Measurements from ENCODE around the gene CARD8.
A peak's percentile ranks its signal among the peaks of the same experiment; 100 is the strongest.

Gene CARD8

GRCh38 chr19:48206397-48207093 is 49.2 kb downstream of the CARD8 start:
- no peak for DNase-seq (ENCODE audit: low spot score)

- DNase-seq (ENCODE audit: low spot score), result peak; percentile 90
These were observed 51.7 kb downstream of the CARD8 start for GRCh38 chr19:48203794-48204628.

GRCh38 chr19:48203222-48203793 is 52.4 kb downstream of the CARD8 start:
- no peak for DNase-seq (ENCODE audit: low spot score)

DNA sequence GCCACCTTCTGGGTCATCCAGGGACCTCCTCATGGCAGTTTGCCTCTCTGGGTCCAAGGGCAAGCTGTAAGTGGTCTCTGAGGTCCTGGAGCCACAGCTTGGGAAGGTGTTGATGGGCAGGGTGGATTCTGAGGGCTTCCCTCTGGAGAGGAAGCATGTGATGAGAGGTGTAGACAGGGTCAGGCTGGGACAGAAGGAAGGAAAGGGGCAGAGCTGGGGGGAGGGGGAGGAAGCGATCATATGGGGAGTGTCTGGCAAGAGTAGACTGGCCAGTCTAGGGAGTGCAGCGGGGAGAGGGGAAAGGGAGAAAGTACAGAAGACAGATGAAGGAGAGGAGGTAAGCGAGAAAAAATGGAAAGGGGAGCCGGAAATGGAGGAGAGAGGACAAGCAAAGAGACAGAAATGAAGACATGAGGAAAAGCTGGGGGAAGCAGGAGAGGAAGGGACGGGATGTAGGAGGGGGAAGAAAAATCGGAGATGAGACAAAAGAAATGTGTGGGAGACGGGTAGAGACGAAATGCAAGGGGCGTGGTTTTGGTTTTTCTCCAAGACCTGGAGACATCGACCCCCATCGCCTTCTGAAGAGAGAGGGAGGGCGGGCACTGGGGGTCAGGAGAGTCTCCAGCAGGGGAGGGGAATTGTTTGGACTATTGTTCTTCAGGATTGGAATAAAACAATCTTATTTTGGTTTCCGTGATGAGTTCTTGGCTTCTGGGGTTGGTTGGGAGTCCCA is 58.6 kb downstream of the CARD8 start:
- no peak for DNase-seq (ENCODE audit: low spot score)

DNA sequence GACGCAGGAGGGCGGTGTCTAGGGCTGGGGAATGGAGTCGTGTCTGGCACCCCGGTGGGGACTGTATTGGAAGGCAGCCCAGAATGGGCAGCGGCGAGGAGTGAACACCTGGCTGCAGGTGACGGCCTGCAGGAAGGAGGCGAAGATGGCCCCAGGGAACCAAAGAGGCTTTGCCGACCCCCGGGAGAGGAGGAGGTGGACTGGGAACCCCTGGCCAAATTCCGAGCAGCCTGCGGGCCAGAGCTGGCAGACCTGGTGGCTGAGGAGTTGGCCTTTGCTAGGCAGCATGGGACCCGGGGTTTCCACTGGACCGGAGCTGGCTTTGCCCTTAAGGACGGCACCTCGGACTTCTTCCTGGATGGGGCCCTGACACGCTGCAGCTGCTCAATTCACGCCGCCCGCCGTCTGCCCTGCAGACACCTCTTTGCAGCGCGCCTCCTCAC is 59.4 kb downstream of the CARD8 start:
- no peak for DNase-seq (ENCODE audit: low spot score)

DNA sequence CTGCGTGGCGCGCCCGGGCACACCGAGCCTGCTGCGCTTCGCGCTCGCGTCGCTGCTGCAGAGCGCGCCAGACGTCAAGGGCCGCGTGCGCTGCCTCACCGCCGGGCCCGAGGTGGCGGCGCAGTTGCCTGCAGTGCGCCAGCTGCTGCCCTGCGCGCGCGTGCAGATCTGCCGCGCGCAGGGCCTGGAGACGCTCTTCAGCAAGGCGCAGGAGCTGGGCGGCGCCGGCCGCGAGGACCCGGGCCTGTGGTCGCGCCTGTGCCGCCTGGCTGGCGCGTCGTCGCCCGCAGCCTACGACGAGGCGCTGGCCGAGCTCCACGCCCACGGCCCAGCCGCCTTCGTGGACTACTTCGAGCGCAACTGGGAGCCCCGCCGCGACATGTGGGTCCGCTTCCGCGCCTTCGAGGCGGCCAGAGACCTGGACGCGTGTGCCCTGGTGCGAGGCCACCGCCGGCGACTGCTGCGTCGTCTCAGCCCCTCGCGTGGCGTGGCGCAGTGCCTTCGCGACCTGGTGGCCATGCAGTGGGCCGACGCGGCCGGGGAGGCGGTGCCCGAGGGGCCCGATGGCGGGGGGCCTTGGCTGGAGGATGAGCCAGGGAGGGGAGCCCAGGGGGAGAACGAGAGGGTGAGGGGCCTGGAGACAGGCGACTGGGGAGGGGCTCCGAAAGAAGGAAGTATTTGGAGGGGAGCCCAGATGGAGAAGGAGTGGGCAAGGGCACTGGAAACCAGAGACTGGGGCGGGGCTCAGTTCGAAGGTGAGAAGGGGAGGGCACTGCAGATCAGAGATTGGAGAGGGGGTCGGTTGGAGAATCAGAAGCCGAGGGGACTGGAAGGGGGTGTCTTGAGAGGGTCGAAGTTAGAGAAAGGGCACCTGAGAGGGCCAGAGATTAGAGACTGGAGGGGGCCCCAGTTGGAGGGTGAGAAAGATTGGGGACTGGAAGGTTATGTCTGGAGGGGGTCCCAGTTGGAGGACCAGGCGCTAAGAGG is 60.6 kb downstream of the CARD8 start:
- DNase-seq (ENCODE audit: low spot score), result no peak

DNA sequence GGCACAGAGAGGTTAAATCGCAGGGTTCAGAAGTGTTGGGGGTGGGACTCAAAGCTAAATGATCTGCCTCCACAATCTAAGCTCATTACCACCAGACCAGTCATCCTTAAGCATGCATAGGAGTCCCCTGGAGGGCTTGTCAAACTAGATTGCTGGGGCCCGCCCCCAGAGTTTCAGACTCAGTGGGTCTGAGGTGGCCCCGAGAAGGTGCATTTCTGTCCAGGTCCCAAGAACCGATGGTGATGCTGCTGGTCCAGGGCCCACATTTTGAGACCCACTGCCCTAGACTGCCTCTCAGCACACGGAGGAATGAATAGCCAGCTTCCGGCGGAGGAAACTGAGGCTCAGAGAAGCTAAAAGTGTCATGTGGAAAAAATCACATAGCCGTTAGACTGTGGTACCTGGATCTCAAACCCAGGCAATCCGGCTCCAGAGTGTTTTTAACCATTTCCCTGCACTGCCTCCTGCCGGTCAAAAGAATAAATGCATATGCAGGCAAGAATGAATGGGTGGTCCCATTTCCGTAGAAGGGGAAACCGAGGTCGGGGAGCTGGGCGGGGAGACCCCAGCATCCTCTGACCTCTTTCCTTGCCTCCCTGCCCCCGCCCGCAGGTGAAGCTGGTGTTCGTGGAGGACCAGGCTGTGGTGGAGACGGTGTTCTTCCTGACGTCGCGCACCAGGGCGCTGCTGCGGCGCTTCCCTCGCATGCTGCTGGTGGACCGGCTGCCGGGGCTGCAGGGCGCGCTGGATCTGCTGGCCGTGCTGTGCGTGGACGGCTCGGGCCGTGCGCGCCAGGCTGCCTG is 61.5 kb downstream of the CARD8 start:
- DNase-seq (ENCODE audit: low spot score), result peak; percentile 61

DNA sequence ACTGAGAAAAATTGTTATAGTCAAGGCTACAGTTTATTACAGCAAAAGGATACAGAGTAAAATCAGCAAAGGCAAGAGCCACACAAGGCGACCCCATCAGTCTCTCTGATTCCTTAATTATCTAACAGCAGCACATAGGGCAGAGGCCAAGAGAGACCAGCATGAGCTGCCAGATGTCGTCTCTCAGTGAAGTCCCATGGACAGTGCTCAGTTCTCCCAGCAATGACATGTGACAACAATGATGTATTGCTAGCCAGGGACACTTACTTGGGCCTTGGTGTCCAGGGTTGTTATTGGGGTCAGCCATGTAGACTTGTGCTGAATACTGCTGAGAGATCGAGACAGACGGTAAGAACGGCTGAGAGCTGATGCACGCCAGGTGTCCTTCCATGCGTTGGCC is 63.0 kb downstream of the CARD8 start:
- DNase-seq (ENCODE audit: low spot score), result no peak

DNA sequence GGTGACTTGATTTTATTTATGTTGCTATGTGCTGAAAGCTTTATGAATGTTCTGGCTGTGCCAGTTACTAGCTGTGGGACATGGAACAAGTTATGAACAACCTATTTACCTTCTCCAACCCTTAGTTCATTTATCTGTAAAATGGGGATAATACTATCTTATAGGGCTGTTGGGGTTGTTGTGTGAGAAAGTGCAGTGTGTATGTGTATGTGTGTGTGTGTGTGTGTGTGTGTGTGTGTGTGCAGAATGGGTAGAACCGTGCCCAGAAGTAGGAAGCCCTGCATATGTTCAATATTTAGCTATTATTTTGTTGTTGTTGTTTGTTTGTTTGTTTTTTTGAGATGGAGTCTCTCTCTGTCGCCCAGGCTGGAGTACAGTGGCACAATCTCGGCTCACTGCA is 64.8 kb downstream of the CARD8 start:
- DNase-seq (ENCODE audit: low spot score), result no peak

DNA sequence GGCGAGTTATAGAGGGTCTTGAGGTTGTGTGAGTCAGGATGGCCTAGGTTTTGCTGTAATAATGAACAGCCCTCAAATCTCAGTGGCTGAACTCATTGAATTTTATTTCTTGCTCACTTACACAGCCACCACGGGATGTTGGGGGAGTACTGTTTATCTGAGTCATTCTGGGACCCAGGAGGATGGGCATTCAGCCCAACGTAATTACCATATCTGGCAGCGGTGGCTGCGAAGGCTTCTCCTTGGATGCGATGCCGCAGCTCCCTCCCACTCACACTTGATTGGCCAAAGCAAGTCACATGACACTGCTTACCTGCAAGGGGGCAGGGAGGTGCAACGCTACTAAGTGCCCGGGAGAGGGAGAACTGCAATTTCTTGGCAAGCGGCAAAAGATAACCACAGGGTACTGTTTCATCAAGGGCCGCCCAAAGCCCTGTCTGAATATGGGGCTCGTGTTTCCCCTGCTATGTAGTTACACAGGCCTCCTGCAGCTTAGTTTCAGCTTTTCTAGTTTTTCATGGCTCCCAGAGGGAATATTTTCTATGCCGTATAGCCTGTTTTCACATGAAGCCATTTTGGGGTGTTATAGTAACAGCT is 65.3 kb downstream of the CARD8 start:
- peak; percentile 55 for DNase-seq (ENCODE audit: low spot score)

GRCh38 chr19:48186541-48186991 is 69.1 kb downstream of the CARD8 start:
- no peak for DNase-seq (ENCODE audit: low spot score)

DNA sequence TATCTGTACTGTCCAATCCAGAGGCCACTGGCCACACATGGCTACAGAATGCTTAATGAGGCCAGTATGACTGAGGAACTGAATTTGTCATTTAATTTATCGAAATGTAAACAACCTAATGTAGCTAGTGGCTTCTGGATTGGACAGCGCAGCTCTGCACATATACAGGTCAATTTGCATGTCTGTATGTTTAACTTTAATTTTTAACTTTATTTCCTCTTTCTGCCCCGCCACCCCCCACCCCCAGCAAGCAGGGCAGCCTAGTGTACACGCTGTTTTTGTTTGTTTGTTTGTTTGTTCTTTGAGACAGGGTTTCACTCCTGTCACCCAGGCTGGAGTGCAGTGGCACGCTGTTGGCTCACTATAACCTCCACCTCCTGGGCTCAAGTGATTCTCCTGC is 69.7 kb downstream of the CARD8 start:
- no peak for DNase-seq (ENCODE audit: low spot score)

- no peak for DNase-seq (ENCODE audit: low spot score)
These were observed 72.4 kb downstream of the CARD8 start for GRCh38 chr19:48183356-48183755.

DNA sequence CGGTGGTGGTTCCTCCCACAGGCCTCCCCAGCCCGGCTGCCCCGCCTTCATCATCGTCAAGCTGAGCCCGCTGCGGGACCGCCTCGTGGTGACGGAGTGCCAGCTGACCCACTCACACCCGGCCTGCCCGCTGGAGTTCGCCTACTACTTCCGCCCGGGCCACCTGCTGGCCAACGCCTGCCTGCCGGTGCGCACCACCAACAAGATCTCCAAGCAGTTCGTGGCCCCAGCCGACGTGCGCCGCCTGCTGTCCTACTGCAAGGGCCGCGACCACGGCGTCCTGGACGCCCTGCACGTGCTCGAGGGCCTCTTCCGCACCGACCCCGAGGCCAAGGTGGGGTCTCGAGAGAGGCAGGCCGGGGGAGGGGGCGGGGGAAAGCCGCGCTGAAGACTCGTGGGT is 73.3 kb downstream of the CARD8 start:
- no peak for DNase-seq (ENCODE audit: low spot score)

GRCh38 chr19:48181505-48181904 is 74.2 kb downstream of the CARD8 start:
- no peak for DNase-seq (ENCODE audit: low spot score)

GRCh38 chr19:48176226-48176625 is 79.5 kb downstream of the CARD8 start:
- DNase-seq (ENCODE audit: low spot score), result no peak

DNA sequence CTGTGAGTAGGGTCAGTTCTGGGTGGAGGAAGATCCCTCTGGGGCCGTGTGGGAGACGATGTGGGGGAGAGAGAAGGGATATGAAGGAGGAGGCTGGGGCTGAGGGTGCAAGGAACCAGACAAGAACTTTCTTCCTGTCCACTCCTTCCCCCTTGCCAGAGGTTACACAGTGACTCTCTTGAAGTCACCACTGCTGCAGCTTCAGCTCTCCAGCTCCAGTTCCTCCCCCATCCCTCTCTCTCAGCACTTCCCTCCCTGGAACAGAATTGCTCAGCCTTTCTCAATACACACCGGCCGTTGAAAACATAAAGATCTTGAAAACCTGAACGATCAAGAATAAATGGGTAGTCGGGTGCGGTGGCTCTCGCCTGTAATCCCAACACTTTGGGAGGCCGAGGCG is 80.1 kb downstream of the CARD8 start:
- no peak for DNase-seq (ENCODE audit: low spot score)

DNA sequence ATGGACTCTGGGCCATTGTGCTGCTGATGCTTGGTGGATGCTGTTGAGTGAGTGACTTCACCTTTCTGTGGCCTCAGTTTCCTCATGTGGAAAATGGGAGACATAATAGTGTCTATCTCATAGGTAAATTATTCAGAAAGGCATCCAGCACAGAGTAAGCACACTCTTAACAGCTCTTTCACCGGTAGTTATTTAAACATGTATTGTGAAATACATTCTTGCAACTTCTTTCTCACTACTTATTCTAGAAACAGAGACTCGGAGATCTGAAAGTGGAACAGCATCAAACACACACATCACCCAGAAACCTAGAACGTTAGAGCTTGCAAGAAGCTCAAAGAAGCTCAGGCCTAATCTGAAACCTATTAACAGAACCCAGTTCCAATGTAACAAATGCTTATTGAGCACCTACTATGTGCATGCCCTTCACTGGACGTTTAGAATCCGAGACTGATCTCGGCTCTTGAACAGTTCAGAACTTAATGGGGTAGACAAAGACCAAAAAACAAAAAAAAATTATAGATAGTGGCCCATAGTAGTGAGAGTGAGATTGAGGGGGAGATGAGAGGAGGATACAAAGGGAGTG is 81.2 kb downstream of the CARD8 start:
- no peak for DNase-seq (ENCODE audit: low spot score)

DNA sequence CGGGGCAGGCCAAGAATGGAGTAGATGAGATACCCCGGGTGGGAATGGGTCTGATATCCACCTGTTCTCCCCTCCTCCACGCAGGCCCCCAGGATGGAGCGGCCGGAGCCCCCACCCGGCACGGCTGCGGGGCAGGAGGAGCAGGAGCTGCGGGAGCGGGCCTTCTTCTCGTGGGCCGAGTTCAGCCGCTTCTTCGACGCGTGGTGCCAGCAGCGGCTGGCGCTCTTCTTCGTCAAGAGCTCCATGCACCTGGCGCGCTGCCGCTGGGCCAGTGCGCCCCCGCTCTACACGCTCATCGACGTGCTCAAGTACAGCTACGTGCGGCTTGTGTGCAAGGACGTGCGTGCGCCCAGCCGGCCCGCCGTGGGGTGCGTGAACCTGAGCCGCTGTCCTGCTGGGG is 84.0 kb downstream of the CARD8 start:
- DNase-seq (ENCODE audit: low spot score), result no peak
